Measurements from ENCODE around the gene RNF180. TPM values are rescaled to one million over a fixed set of nuclear protein-coding genes. Genes with fewer than 3 reads are reported as not detected.

Gene RNF180
- total RNA-seq, 2 donors from 2014 or later, result 5.3 to 8.0 TPM

DNA sequence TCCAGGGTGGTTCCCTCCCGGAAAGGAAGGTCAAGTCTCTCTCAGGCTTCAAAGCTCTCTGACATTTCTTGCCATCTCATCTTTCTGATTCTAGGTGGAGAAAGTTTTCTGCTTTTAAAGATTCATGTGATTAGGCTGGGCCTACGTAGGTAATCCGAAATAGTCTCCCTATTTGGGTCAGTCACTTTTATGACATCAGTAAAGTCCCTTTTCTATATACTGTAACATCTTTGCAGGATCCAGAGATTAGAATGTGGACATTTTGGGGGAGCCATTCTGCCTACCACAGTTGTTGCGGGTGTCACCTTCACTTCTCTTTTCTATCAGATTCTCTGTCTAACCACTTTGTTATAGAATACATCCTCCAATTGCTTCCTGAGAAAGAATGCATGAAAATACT is 1.9 kb upstream of the RNF180 start:
- Mint-ChIP-seq H3K4me3 (no peak overlapping the region), H3K36me3 (ENCODE audit: low read depth) (no peaks in the 10 kb centered on the region), H3K27ac (no peak overlapping the region), H3K27me3 (ENCODE audit: insufficient read depth) (peaks cover 31% of the 10 kb centered on the region), H3K4me1 (peaks cover 6% of the 10 kb centered on the region), H3K9me3 (no peaks in the 10 kb centered on the region)
- Histone ChIP-seq H3K9me3 (ENCODE audit: control insufficient read depth, low read length) (no peaks in the 10 kb centered on the region), H3K27ac (ENCODE audit: low read depth, low read length) (no peak overlapping the region), H3K27me3 (ENCODE audit: control insufficient read depth, insufficient read depth, low read length, poor library complexity, severe bottlenecking) (peaks cover 31% of the 10 kb centered on the region), H3K4me3 (ENCODE audit: low read length) (no peak overlapping the region), H3K9ac (ENCODE audit: extremely low read depth, low read length, poor library complexity, severe bottlenecking) (no peak overlapping the region), H3K36me3 (ENCODE audit: control insufficient read depth, insufficient read depth, low read length) (no peaks in the 10 kb centered on the region), H3K4me1 (ENCODE audit: control insufficient read depth, insufficient read depth, low read length) (peaks cover 1% of the 10 kb centered on the region)
- DNase-seq, result no peak
- WGBS, 2 experiments (ENCODE audit: insufficient coverage in 1 of 2, insufficient read length in 1 of 2), result 80 to 91% methylated on average over 1 to 4 of the region's 4 CpGs
- TF ChIP-seq, protein P1, sequence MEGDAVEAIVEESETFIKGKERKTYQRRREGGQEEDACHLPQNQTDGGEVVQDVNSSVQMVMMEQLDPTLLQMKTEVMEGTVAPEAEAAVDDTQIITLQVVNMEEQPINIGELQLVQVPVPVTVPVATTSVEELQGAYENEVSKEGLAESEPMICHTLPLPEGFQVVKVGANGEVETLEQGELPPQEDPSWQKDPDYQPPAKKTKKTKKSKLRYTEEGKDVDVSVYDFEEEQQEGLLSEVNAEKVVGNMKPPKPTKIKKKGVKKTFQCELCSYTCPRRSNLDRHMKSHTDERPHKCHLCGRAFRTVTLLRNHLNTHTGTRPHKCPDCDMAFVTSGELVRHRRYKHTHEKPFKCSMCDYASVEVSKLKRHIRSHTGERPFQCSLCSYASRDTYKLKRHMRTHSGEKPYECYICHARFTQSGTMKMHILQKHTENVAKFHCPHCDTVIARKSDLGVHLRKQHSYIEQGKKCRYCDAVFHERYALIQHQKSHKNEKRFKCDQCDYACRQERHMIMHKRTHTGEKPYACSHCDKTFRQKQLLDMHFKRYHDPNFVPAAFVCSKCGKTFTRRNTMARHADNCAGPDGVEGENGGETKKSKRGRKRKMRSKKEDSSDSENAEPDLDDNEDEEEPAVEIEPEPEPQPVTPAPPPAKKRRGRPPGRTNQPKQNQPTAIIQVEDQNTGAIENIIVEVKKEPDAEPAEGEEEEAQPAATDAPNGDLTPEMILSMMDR (conservative IDR thresholded peaks at IDR 0.05), result no peak

DNA sequence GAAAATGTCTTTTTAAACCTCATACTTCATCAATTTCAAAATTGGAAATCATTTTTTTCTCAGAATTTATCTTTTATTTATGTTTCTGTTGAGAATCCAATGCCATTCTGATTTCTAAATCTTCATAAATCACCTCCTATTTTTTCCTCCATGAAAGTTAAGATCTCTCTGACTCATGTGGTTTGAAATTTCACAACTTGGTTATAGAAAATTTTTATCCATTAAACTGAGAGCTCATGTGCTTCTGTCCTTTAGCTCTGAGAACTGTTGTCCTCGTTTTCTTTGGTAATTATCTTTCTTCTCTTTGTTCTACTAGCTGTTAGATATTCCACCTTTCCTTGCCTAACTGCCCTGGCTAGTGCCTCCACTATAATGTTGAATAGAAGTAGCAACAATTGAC is 1.5 kb upstream of the RNF180 start:
- no peaks in the 10 kb centered on the region for H3K36me3 ChIP-seq (ENCODE audit: control insufficient read depth, insufficient read depth, low read length)
- H3K27ac ChIP-seq (ENCODE audit: low read depth, low read length), result no peak overlapping the region
- no peaks in the 10 kb centered on the region for H3K36me3 Mint-ChIP-seq (ENCODE audit: low read depth)
- H3K27ac Mint-ChIP-seq, result no peak overlapping the region
- H3K27me3 ChIP-seq (ENCODE audit: control insufficient read depth, insufficient read depth, low read length, poor library complexity, severe bottlenecking), result peaks cover 31% of the 10 kb centered on the region
- no peak overlapping the region for H3K4me3 Mint-ChIP-seq
- no peaks in the 10 kb centered on the region for H3K9me3 Mint-ChIP-seq
- DNase-seq, result no peak
- peaks cover 4% of the 10 kb centered on the region for H3K4me1 ChIP-seq (ENCODE audit: control insufficient read depth, insufficient read depth, low read length)
- TF ChIP-seq, protein P1 (conservative IDR thresholded peaks at IDR 0.05), result no peak
- no peak overlapping the region for H3K9ac ChIP-seq (ENCODE audit: extremely low read depth, low read length, poor library complexity, severe bottlenecking)
- peaks cover 31% of the 10 kb centered on the region for H3K27me3 Mint-ChIP-seq (ENCODE audit: insufficient read depth)
- H3K4me1 Mint-ChIP-seq, result peaks cover 6% of the 10 kb centered on the region
- H3K9me3 ChIP-seq (ENCODE audit: control insufficient read depth, low read length), result no peaks in the 10 kb centered on the region
- WGBS, 2 experiments (ENCODE audit: insufficient coverage in 1 of 2, insufficient read length in 1 of 2), result 89% methylated on average over 1 of the region's 1 CpG; no CpG with 5 or more reads in 1 of the 2 experiments
- no peak overlapping the region for H3K4me3 ChIP-seq (ENCODE audit: low read length)

DNA sequence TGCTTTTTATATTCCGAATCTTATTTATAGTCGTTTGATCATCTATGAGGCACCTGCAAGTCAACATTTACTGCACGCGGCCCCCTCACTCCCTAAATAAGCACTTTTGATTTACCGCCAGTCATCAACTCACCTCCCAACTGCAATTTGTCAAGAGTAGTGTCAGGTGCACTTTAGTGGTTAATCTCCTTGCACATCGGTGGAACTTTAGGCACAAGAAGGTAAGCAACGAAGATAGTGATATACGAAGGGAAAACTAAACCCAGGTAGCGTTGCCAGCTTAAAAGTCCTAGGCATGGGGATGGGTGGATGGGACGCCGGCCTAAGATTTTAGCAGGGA is 513 bp upstream of the RNF180 start:
- TF ChIP-seq, protein P1 (conservative IDR thresholded peaks at IDR 0.05), result no peak
- DNase-seq, result no peak
- peaks cover 6% of the 10 kb centered on the region for H3K4me1 Mint-ChIP-seq
- H3K27me3 Mint-ChIP-seq (ENCODE audit: insufficient read depth), result peaks cover 31% of the 10 kb centered on the region
- 63 to 96% methylated on average over 4 to 11 of the region's 11 CpGs for WGBS, 2 experiments (ENCODE audit: insufficient coverage in 1 of 2, insufficient read length in 1 of 2)
- H3K27ac Mint-ChIP-seq, result peak overlapping the region; percentile 4
- Histone ChIP-seq H3K36me3 (ENCODE audit: control insufficient read depth, insufficient read depth, low read length) (no peaks in the 10 kb centered on the region), H3K9me3 (ENCODE audit: control insufficient read depth, low read length) (no peaks in the 10 kb centered on the region), H3K4me3 (ENCODE audit: low read length) (peak overlapping the region; percentile 82), H3K9ac (ENCODE audit: extremely low read depth, low read length, poor library complexity, severe bottlenecking) (peak overlapping the region; percentile 66), H3K4me1 (ENCODE audit: control insufficient read depth, insufficient read depth, low read length) (peaks cover 4% of the 10 kb centered on the region), H3K27ac (ENCODE audit: low read depth, low read length) (no peak overlapping the region), H3K27me3 (ENCODE audit: control insufficient read depth, insufficient read depth, low read length, poor library complexity, severe bottlenecking) (peaks cover 31% of the 10 kb centered on the region)
- peak overlapping the region; percentile 80 for H3K4me3 Mint-ChIP-seq
- no peaks in the 10 kb centered on the region for H3K9me3 Mint-ChIP-seq
- H3K36me3 Mint-ChIP-seq (ENCODE audit: low read depth), result no peaks in the 10 kb centered on the region
